Heart left ventricle (tissue), 16 donors: Measurements from ENCODE around the gene ARRB1. TPM values are rescaled to one million over a fixed set of nuclear protein-coding genes. Genes with fewer than 3 reads are reported as not detected.

ENCODE experiments used
- ATAC-seq, 4 donors: fragments of 200-7000 bp; cut with Tn5 transposase; one replicate each; pipeline ENCODE4 v1.9.1; 2020 to 2022; ENCODE audit warnings: moderate library complexity in 4 of 4, mild to moderate bottlenecking in 3 of 4, moderate number of reproducible peaks in 1 of 4
- DNase-seq, 5 donors: peaks; one replicate each; pipeline ENCODE4 v3.0.0-alpha.2; 2020
- H3K27ac ChIP-seq, 12 donors: fragments of 200-600 bp; sonication (generic) in 4 of 12; one replicate each; pipeline versions ENCODE4 v1.5.0 to v1.8.0; 2016 to 2022; ENCODE audit warnings: mild to moderate bottlenecking in 2 of 12
- H3K27me3 ChIP-seq, 9 donors: fragments of 200-600 bp; sonication (generic) in 2 of 9; one replicate each; pipeline versions ENCODE4 v1.5.1 to v1.8.0; 2016 to 2022; ENCODE audit warnings: mild to moderate bottlenecking in 3 of 9
- H3K36me3 ChIP-seq, 9 donors: fragments of 200-600 bp; sonication (generic) in 2 of 9; one replicate each; pipeline versions ENCODE4 v1.5.0 to v1.8.0; 2018 to 2022; ENCODE audit warnings: mild to moderate bottlenecking in 2 of 9
- H3K4me1 ChIP-seq, 12 donors: fragments of 200-600 bp; sonication (generic) in 4 of 12; one replicate each; pipeline versions ENCODE4 v1.5.0 to v1.8.0; 2016 to 2022; ENCODE audit warnings: mild to moderate bottlenecking in 3 of 12
- H3K4me3 ChIP-seq, 12 donors: fragments of 200-600 bp; sonication (generic) in 4 of 12; one replicate each; pipeline versions ENCODE4 v1.5.0 to v1.8.0; 2017 to 2022; ENCODE audit warnings: mild to moderate bottlenecking in 9 of 12, moderate library complexity in 4 of 12
- H3K9me3 ChIP-seq, 12 donors: fragments of 200-600 bp; sonication (generic) in 4 of 12; one replicate each; pipeline versions ENCODE4 v1.5.0 to v1.8.0; 2016 to 2022; ENCODE audit warnings: mild to moderate bottlenecking in 1 of 12
- POLR2A ChIP-seq, 2 donors: fragments of 450-650 bp; IDR thresholded peaks; one replicate each; pipeline ENCODE4 v1.6.1; 2017; ENCODE audit warnings: antibody characterized with exemption in 2 of 2, mild to moderate bottlenecking in 2 of 2, moderate library complexity in 2 of 2
- WGBS, 4 donors: extraction: QIAGEN DNeasy Blood & Tissue Kit in 2 of 4; methylation state at CpG; one replicate each; pipeline versions ENCODE4 v1.1.5 to v1.1.7; 2013 to 2018; 5-methylcytosine and 5-hydroxymethylcytosine counted together
- intact Hi-C, 10 donors: fragments of 100-400 bp; cut with DNase I; formaldehyde crosslinking; loops; one replicate each; pipeline versions ENCODE4 v1.11.1 to v1.14.2; 2022
- polyA plus RNA-seq, 2 donors: library from polyadenylated mRNA; stranded (reverse); fragments of 200-250 nt; gene quantifications; one replicate each; pipeline ENCODE4 v1.2.3, GENCODE V29; 2013
- total RNA-seq, 9 donors: library from RNA; depleted of rRNA in 2 of 9; stranded (reverse); fragments of >200 nt in 2 of 9; fragmentation: NEBNext Ultra II Directional in 3 of 9; extraction: Animal tissue kit (Norgen Biotek cat#: 25700) in 3 of 9; gene quantifications; one replicate each; pipeline versions ENCODE4 v1.1.0 to v1.2.4, GENCODE V29; 2016 to 2023
- TF ChIP-seq, protein P1 (sequence below), 12 donors: fragments of 200-600 bp; sonication (generic) in 4 of 12; IDR thresholded peaks; one replicate each; pipeline versions ENCODE4 v1.5.0 to v1.8.0; 2018 to 2022; ENCODE audit warnings: antibody characterized with exemption in 12 of 12, mild to moderate bottlenecking in 5 of 12
- donor health status: ischemic (EF 13 %, LVEDD 7.1; RV severe dilation, severe dysfunction).
- donor health status: healthy with polysubstance abuse.
- donor health status: DM: no; HTN: yes; CAD: no.
- donor health status: DM: no; HTN: no; CAD: no.
- donor health status: ischemic (EF 25% LVEDD 6.9; RV normal size, moderate dysfunction).
- donor health status: ischemic (EF 25% LVEDD 5.7; RV mildly dilated, moderate dysfunction).
- donor health status: healthy.
- donor health status: DM: yes; HTN: yes; CAD: no.
- donor health status: ischemic (EF 35%, LVEDD 5.7; RV mildly dilated, moderate dysfunction).
- donor health status: nonischemic (EF 11% LVEDD 7.7; RV severe dilation, severe dysfunction).
- donor health status: DM: yes; HTN: yes; CAD: no.
- donor health status: PGD.
- donor health status: ischemic (EF 29% LVEDD 5.4; RV normal size, mild dysfunction).
- donor health status: nonischemic (EF 23%, LVEDD 6.1; RV moderate dilation, normal function).

ARRB1 gene
- total and polyA plus RNA-seq, 11 donors, result 7.9 to 58.9 (median 25.4) TPM

DNA sequence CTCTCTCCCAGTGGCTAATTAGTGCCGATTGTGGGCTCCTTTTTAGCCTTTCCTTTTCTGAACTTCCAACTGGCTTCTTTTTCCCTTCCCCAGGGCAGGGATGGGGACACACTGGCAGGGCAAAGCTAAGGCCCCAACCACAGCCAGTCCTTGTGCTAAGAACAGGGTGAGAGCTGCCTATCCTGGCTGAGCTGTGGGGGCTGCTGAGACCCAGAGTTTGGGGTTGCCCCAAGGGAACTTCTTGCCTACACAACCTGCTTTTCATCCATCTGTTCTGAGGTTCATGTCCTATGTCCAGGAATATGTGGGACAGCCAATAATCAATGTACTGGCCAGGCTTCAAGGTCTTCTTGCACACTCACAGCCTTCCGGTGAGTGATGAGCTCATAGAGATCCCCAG lies 120.8 kb downstream of the ARRB1 start:
- DNase-seq, result no peak
- Histone ChIP-seq H3K4me1 (no peaks in the 10 kb centered on the region), H3K27ac (no peak overlapping the region), H3K36me3 (no peaks in the 10 kb centered on the region), H3K4me3 (no peak overlapping the region), H3K27me3 (peaks cover 0 to 12% (median 0%) of the 10 kb centered on the region in 9 donors), H3K9me3 (no peaks in the 10 kb centered on the region)
- intact Hi-C loops, result no loop called here
- WGBS, 4 donors, result 61 to 80% (median 65%) methylated on average over 2 of the region's 2 CpGs
- no peak for TF ChIP-seq POLR2A (IDR thresholded peaks at IDR 0.05)
- TF ChIP-seq, protein P1, sequence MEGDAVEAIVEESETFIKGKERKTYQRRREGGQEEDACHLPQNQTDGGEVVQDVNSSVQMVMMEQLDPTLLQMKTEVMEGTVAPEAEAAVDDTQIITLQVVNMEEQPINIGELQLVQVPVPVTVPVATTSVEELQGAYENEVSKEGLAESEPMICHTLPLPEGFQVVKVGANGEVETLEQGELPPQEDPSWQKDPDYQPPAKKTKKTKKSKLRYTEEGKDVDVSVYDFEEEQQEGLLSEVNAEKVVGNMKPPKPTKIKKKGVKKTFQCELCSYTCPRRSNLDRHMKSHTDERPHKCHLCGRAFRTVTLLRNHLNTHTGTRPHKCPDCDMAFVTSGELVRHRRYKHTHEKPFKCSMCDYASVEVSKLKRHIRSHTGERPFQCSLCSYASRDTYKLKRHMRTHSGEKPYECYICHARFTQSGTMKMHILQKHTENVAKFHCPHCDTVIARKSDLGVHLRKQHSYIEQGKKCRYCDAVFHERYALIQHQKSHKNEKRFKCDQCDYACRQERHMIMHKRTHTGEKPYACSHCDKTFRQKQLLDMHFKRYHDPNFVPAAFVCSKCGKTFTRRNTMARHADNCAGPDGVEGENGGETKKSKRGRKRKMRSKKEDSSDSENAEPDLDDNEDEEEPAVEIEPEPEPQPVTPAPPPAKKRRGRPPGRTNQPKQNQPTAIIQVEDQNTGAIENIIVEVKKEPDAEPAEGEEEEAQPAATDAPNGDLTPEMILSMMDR (IDR thresholded peaks at IDR 0.05), result no peak
- no peak for ATAC-seq

DNA sequence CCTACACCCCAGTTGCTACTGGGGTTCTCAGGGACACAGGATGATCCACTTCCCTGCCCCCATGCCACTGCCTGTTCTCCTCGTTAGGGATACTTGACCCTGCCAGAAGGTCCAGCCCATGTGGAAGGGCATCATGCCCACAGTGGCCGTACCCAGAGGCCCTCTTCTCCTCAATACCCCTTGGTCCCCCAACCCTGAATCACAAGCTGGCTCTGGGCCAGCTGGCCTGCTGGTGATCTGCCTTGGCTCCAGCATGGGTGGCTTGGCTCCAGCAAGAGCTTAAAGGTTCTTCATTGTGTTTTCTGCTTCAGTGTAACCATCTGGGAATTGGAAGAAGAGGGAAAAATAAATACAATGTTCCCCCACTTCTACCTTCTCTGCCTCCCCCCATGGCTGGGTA lies 122.0 kb downstream of the ARRB1 start:
- no peaks in the 10 kb centered on the region for H3K4me1 ChIP-seq
- H3K36me3 ChIP-seq, result no peaks in the 10 kb centered on the region
- DNase-seq, result no peak
- no peaks in the 10 kb centered on the region for H3K9me3 ChIP-seq
- H3K4me3 ChIP-seq, result no peak overlapping the region
- no peak for ATAC-seq
- H3K27me3 ChIP-seq, result peaks cover 0 to 12% (median 0%) of the 10 kb centered on the region in 9 donors
- H3K27ac ChIP-seq, result no peak overlapping the region
- intact Hi-C loops, result no loop called here
- TF ChIP-seq, protein P1 (IDR thresholded peaks at IDR 0.05), result no peak
- no peak for TF ChIP-seq POLR2A (IDR thresholded peaks at IDR 0.05)
- WGBS, 4 donors, result 62 to 79% (median 76%) methylated on average over 2 of the region's 2 CpGs

DNA sequence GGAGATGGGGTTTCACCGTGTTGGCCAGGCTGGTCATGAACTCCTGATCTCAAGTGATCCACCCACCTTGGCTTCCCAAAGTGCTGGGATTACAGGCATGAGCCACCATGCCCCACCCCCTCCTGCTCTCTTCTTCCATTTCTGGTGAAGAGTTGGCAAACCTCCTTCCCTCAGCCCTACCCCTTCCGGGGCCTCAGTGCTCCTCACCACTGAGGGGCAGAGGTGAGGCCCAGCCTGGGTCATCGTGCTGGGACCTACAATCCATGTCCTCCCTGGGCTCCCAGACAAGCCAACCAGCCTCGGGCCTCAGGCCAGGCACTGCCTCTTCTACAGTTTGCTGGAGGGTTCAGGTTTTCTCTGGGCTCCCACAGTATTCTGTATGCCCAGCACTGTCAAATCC lies 125.7 kb downstream of the ARRB1 start:
- peaks cover 0 to 7% (median 0%) of the 10 kb centered on the region in 9 donors for H3K27me3 ChIP-seq
- no peak overlapping the region for H3K4me3 ChIP-seq
- no peak overlapping the region for H3K27ac ChIP-seq
- no peak for ATAC-seq
- 69 to 100% (median 72%) methylated on average over 1 to 4 of the region's 4 CpGs for whole genome bisulfite sequencing, 4 donors
- TF ChIP-seq, protein P1 (IDR thresholded peaks at IDR 0.05), result no peak
- TF ChIP-seq POLR2A (IDR thresholded peaks at IDR 0.05), result no peak
- H3K36me3 ChIP-seq, result no peaks in the 10 kb centered on the region
- DNase-seq, result no peak
- H3K9me3 ChIP-seq, result no peaks in the 10 kb centered on the region
- intact Hi-C loops, result no loop called here
- H3K4me1 ChIP-seq, result no peaks in the 10 kb centered on the region

DNA sequence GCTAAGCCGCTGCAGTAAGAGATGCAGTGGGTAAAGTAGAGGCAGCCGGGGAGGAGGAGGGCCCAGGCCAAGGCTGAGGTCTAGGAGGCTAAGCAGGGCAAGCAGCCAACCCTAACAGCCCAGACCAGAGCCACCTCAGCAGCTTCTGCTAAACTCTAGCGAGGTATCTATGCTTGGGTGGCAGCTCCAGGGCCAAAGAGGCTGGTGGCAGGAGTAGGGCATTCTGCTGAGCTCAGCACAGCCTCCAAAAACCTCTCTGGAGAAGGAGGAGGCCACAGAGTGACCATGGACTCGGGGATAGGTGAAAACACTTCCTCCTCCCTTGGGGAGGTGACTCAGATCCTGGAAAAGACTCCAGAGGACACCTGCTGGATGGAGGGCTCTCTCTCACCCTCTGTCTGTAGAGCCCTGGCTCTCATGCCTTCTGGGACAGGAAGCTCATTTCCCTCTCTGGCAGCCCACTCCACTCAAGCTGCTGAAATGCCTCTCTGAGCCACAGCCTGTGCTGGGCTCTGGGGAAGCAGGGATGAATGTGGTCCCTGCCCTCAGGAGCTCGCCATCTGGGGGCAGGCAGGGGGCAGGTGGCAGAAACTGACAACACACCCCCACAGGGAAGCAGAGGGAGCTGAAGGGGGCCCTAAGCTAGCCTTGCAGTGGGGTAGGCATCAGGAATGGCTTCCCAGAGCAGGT lies 127.4 kb downstream of the ARRB1 start:
- no peaks in the 10 kb centered on the region for H3K9me3 ChIP-seq
- no peaks in the 10 kb centered on the region for H3K4me1 ChIP-seq
- no peaks in the 10 kb centered on the region for H3K27me3 ChIP-seq
- H3K27ac ChIP-seq, result no peak overlapping the region
- DNase-seq (no peak), ATAC-seq (peak in 1 of 4 donors; percentile 11)
- 36 to 54% (median 48%) methylated on average over 4 to 5 of the region's 5 CpGs for WGBS, 4 donors
- no peak overlapping the region for H3K4me3 ChIP-seq
- TF ChIP-seq POLR2A (IDR thresholded peaks at IDR 0.05), result no peak
- TF ChIP-seq, protein P1 (IDR thresholded peaks at IDR 0.05), result no peak
- no peaks in the 10 kb centered on the region for H3K36me3 ChIP-seq
- intact Hi-C loops, result no loop called here
